GM21576 (cell line): Measurements from ENCODE around the gene ZNF512.
A peak's percentile ranks its signal among the peaks of the same experiment; 100 is the strongest.
"Not testable (repeated sequence)": the region's sequence is repeated elsewhere in the genome, so short reads cannot be mapped to it uniquely, and the experiment has no call there.

ENCODE experiments used
- ATAC-seq: cut with Tn5 transposase; IDR thresholded peaks from one replicate; pipeline ENCODE4 v1.9.1; 2021; ENCODE audit warnings: mild to moderate bottlenecking, moderate library complexity; ENCODE audit not compliant: unreplicated experiment

The ZNF512 gene

DNA sequence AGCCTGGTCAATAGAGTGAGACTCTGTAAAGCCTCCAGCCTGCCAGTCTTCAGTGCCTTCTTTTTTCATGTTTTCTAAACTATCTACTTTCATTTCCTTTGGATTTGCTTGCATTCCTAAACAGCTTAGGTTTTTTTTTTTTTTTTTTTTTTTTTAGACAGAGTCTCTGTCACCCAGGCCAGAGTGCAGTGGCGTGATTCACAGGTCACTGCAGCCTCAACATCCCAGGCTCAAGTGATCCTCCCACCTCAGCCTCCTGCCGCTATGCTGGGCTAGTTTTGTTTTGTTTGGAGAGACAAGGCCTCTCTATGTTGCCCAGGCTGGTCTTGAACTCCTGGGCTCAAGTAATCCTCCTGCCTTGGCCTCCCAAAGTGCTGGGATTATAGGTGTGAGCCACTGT, 47.4 kb downstream of the ZNF512 start:
- ATAC-seq, result not testable (repeated sequence)

DNA sequence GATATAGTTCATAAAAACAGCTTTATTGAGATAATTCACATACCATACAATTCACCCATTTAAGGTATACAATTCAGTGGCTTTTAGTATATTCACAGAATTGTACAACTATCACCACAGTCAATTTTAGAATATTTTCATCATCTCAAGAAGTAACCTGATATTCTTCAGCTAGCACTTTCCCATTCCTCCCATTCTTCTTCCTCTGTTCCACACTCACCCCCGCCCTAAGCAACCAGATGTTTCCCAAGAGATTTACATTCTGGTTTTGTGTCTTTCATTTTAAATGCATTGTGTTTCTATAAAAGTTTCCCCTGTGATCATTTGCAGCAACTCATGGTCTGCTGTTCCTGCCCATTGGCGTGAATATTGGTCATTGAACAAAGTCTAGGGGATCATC, 51.4 kb downstream of the ZNF512 start:
- no peak for ATAC-seq

DNA sequence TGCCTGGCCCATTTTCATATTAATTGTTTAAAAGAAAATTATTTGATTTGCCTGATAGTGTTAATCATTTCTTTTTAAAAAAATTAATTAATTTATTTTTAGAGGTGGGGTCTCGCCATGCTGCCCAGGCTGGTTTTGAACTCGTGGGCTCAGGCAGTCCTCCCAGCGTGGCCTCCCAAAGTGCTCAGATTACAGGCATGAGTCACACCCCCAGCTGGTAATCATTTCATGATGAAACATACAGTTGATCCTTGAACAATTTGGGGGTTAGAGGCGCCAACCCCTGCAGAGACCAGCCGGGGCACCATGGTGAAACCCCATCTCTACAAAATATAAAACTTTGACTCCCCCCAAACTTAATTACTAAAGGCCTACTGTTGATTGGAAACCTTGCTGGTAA, 53.9 kb downstream of the ZNF512 start:
- no peak for ATAC-seq

DNA sequence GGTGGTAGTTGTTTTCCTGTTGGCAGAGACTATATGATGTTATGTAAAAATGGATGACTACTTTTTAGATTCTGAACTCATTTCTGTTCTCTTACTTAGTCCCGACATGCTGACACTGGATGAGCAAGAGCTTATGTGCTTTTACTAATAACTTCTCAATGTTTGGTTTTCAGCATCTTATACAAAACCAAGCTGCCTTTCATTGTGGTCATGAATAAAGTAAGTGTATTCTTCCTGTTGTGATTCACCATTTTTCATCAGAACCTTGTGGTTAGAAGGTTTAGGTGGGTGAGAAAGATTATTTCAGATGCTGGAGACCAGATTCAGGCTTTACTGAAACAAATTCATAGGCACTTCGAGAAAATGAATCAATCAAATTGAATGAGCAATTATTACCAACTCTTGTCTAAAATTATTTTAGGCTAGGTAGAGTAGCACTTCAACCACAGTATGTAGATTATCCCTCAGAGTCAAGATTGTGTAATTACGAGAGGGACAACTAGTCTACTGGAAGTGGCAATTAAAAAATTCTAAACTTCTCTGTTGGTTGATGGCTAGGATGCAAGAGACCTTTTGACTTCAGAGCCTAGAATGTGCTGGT, 55.3 kb downstream of the ZNF512 start:
- no peak for ATAC-seq

DNA sequence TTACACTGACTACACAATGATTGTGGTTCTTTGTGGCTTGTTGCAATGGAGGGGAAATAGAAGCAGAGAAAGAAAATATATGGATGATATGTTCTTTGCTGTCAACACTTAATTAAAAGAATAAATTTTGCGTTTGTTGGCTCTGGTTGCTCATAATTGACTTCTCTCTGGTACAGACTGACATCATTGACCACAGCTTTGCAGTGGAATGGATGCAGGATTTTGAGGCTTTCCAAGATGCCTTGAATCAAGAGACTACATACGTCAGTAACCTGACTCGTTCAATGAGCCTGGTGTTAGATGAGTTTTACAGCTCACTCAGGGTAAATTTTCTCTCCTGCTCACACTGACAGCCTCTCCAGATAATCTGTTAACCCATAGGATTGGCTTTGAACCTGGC, 55.9 kb downstream of the ZNF512 start:
- ATAC-seq, result no peak

DNA sequence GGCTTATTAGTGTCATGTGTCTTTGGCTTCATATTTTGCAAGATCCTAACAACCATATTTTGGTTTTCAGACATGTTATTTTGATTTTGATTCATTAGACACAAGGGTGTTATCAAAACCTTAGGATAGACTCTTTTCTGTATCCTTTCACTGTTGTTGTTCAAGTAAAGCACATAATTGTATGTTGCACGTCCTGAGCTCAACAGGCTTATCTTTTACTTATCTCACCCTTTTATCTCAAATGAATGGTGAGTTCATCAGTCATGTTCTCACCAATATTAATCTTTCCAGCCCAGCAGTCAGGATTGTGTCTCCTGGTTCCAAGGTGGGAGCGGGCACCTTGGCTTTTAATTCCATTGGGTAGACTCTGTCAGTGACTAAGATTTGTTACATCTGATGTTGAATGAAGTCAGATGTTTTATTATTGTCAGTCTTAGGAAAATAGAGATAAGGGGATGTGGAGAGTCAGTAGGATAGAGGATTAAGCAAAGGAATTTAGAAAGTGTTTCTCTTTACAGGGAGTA, 57.9 kb downstream of the ZNF512 start:
- no peak for ATAC-seq

DNA sequence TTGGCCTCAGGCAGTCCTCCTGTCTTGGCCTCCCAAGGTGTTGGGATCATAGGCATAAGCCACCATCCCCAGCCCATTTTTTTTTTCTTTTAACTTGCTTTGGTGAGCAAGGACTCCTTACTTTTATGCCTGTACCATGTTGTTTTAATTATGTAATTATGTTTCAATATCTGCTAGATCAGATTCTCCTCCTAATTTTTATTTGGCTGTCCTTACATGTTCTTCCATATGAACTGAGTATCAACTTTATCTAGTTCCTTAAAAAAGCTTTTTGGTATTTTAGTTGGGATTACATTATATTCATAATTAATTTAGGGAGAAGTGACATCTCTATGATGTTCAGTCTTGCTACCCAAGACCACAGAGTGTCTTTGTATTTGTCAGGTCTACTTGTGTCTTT, 62.4 kb downstream of the ZNF512 start:
- ATAC-seq, result no peak

DNA sequence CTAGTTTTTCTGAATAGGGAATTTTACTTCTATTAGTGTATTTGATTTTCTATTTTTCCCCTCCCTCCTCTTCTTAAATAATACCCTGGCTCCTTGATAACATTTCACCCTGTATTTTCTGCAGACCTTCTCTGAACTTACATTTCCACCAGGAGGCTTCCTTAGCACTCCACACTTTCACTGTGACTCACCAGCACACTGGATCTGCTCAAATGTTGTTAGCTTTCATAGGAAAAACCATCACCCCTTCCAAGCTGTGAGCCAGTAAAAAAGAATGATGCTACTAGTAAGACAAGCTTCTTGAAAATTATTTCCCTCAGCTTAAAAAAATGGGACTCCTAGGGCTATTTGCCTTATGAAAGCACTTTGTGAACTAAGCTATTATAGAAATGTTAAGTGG, 64.4 kb downstream of the ZNF512 start:
- ATAC-seq, result no peak

DNA sequence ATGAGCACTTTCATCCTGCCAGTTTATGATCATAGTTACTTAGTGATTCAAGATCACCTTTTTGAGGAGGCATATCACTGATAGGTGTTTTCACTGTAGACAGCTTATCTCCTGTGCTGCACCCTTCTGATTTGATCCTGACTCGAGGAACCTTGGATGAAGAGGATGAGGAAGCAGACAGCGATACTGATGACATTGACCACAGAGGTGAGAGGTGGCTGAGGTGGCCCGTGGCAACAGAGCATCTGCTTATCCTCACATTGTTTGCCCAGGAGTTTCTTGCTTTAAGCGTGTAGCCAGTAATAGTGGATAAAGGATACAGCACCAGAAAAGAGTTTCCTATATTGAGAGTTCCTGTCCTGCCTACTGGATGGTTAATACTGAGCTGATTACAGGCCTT, 64.9 kb downstream of the ZNF512 start:
- no peak for ATAC-seq

DNA sequence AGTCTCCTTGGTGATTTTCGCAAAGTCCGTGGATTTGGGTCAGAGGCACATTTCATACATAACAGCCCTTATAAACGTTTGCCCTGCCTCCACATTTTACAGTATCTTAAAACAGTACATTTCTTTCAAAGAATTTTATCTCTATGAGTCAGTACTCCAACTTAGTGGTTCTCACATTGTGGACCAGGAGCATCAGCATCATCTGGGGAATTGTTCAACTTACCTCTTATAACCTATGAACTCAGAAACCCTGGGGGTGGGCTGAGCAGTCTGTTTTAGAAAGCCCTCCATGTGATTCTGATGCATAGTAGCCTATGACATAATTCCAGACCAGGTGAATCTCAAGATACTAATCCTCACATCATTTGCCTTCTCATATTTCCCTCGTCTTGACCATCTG, 68.2 kb downstream of the ZNF512 start:
- no peak for ATAC-seq

DNA sequence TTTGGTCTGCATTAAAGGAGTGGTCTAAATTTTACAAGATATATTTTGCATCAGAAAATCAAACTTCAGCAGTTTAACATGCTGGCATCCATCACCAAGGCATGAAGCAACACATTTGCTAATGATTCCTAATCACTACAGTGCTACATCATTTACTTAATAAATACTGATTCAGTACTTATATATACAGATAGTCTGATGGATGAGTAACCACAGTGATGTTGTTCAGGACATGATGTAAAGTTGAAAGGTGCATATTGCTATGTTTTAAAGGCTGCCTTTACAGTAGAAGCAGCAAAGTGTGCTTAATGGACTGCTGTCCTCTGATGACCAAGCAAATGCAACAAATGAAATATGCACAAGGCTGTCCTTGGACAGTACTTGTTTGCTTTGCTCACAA, 69.5 kb downstream of the ZNF512 start:
- no peak for ATAC-seq

DNA sequence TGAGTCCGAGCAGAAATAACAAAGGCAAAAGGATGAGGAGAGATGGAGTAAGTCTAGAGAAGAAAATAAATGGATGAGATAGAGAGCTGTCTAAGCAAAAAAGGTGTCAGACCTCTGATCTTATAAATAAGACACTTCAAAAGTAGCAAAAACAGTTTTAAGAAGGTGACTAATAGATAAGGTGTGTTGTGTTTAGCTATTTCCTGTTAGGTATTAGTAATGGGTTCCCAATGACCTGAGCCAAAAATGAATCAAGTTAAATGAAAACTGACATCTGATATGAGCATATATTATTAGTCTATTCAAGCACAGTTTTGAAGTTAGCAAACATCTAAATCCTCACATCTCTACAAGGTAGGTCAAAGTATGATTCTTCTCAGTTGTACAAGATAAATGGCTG, 69.9 kb downstream of the ZNF512 start:
- ATAC-seq, result no peak

DNA sequence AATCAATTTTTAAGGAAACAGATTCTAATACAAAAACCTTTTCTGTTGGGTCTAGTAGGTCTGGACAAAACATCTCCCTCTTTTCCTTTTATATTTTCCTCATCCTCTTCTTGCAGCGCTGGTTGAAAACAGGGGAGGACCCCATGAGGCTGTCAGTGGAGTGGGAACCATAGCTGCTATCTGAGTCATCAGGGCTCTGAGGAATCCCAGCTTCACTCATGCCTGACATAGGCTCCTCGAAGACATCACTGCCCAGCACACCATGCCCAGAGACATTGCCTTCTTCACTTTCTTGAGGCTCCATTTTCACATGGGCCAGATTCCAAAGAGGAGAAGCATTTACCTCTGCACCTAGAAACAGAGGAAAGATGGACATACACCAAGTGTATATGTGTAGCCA, 70.6 kb downstream of the ZNF512 start:
- ATAC-seq, result no peak

DNA sequence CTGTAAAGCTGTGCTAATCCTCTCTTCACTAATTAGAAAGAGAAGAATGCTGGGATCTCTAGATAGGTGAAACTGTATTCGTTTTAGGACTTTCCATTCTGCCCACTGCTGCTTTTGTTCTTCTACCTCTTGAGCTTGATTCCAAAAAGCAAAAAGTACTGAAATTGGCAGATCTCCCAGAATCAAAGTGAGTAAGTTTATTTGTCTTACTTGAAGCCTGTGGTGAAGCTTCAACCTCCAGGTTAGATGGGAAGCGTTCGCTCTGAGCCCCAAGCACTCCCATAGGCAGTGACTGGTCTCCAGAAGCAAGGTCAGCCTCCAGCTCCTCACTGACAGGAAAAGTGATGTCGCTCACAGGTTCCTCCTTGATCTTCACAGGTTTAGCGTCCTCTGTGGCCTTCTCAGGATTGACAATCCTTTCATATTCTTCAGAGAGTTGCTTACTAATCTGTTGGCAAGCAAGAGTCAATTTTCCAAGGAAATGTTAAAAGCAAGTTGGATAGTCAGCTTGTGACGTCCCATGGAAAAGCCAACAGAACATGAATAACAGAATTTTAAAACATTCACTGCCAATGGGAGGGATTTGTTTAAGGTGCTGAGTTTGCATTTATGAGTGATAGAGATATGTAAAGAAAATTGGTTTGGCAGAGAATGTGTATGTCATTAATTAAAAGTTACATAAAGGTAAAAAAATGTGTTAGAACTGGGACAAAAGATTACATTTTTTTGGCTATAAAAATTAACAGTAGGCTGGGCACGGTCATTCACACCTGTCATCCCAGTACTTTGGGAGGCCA, 72.5 kb downstream of the ZNF512 start:
- no peak for ATAC-seq

DNA sequence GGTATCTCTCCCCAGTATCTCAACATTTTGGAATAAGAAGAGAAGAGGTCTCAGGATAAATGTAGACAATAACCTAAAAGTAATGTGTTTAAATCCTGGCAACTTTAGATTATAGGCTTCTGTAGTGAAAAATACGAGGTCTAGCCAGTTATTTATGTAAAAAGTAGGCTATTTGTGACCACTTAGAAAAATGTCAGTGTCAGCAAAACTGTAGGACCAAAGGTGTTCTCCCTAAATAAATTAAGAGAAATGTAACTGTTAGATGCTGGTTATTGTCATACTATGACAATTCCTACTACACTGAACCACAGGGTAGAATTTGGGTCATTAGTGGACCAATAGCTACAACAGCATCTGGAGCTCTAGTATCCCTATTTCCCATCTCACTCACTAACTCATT, 78.5 kb downstream of the ZNF512 start:
- ATAC-seq, result no peak

DNA sequence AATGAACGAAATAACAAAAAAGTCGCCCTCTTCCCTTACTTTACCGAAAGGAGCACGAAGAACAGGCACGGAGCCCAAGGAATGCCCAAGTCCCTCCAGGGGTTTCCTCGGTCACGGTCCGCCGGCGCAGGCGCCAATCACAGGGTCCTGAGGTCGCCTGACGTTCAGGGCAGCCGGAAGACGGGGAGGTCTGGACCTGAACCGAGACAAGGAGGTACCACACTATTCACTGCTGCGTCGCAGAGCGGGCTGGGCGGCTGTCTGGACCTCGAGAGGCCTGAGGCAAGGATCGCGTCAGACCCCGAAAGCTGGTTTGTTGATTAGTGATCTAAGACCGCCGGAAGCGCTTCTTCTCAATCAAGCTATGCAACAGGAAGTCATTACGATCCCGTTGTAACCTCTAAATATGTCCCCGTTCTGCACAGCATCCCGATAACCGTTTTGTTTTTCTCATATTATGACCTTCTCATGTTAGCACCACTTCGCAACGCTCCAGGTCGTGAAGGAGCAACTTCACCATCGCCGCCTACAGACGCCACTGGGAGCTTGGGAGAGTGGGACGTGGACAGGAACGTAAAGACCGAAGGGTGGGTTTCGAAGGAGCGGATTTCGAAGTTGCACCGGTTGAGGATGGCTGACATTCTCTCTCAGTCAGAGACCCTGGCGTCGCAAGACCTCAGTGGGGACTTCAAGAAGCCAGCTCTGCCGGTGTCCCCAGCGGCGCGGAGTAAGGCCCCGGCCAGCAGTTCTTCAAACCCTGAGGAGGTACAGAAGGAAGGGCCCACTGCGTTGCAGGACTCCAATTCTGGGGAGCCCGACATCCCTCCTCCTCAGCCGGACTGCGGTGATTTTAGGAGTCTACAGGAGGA, 80.7 kb downstream of the ZNF512 start, which contains the start of the genes SLC4A1AP and SUPT7L:
TSS of gene SLC4A1AP (plus strand) at position 605 of the 869 bp plus-strand sequence. CDS start at position 631, 26 bp downstream.
TSS of gene SUPT7L (minus strand) at position 330 of the 869 bp plus-strand sequence. CDS start 1,422 bp downstream, outside the sequence.
- peak; percentile 66 for ATAC-seq

DNA sequence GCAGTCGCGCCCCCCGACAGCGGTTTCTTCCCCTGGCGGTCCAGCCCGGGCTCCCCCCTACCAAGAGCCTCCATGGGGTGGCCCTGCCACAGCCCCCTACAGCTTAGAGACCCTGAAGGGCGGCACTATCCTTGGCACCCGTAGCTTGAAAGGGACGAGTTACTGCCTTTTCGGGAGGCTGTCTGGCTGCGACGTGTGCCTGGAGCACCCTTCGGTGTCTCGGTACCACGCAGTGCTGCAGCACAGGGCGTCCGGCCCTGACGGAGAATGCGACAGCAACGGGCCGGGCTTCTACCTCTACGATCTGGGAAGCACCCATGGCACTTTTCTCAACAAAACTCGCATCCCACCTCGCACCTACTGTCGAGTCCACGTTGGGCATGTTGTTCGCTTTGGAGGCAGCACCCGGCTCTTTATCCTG, 81.3 kb downstream of the ZNF512 start:
- ATAC-seq, result no peak

DNA sequence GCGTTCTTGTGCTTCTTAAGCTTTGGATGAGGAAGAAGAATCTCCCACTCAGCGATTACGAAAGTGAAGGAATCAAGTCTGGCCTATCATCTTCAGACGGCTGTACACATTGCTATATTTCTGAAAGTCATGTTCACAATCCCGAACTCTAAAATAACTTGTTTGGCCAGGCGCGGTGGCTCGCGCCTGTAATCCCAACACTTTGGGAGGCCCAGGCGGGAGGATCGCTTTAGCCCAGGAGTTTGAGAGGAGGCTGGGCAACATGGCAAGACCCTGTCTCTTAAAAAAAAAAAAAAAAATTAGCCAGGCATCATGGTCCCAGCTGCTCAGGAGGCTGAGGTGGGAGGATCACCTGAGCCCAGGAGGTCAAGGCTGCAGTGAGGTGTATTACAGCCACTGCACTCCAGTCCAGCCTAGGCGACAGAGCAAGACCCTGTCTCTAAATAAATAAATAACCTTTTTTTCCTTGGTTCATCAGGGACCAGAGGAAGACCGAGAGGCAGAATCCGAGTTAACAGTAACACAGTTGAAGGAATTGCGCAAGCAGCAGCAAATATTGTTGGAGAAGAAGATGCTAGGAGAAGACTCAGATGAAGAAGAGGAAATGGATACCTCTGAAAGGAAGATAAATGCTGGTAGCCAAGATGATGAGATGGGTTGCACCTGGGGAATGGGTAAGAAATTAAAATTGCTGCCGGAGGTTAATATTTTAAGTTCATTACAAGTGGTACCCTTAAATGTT, 82.0 kb downstream of the ZNF512 start:
- ATAC-seq, result no peak

DNA sequence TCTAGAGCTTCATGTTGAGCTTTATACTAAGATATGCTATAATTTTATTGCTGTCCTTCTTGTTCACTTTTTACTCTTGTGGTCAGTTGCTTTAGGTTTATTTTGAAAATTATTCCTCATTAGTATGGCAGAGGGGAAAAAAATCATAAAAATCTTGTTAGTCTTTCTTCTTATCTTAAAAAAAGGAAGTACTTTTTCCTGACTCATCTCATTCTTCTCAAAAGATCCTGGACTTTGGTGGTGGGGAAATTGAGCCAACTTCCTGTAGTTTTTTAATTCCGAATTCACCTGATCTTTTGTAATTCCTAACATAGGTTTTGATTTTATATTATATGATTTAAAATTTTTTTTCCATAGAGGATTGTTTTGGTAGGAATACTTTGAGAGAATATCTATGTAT, 84.6 kb downstream of the ZNF512 start:
- no peak for ATAC-seq

DNA sequence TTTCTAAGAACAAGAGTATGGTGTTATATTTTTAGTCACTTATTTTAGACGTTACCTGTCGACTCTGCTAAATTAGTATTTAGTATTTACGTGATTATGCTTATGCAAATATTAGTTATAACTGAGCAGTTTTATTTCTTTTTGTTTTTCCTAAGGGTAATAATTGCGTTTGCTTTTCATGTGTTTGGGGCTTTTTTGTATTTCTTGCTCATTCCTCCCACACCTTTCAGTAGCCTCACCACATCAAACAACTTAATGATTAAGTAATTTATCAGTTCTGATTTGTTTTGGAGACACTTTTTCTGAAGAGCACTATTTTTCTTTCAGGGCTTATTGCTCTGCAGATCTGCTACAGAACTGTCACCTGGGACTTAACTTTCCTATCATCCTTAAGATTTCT, 88.4 kb downstream of the ZNF512 start:
- no peak for ATAC-seq
